HepG2 (cell line): ENCODE measurements around the gene LCE3C. TPM values are rescaled to one million over a fixed set of nuclear protein-coding genes. Genes with fewer than 3 reads are reported as not detected.

Experiments used
- ATAC-seq: fragments of 200-7000 bp; cut with Tn5 transposase; 3 replicates; pipeline ENCODE4 v1.9.1; 2020; ENCODE audit warnings: mild to moderate bottlenecking, moderate library complexity
- BruUV-seq: library from RNA; stranded (reverse); fragments of 400-500 nt; replicated peaks from 2 replicates; lab custom pipeline; 2021; lab: Mats Ljungman, UMichigan
- CTCF ChIA-PET: fragments of 300-600 bp; formaldehyde crosslinking; extraction: SDS; loops from one replicate; lab custom pipeline; 2021; ENCODE audit warnings: low total read pairs, inconsistent platforms, low intra/inter-chr PET ratio; lab: Yijun Ruan, JAX
- POLR2A ChIA-PET: fragments of 350-600 bp; sonication (Branson Sonifier 250); formaldehyde crosslinking; loops from one replicate; lab custom pipeline; 2020; ENCODE audit warnings: antibody characterized with exemption, inconsistent platforms; lab: Yijun Ruan, JAX
- DNase-seq: peaks from one replicate; pipeline ENCODE4 v3.0.0-alpha.2; 2015; ENCODE audit warnings: low spot score
- FAIRE-seq: peaks from 3 replicates; lab custom pipeline; 2011; peaks lifted over from hg19 to GRCh38; lab: Jason Lieb, UNC
- H2AFZ ChIP-seq: one replicate; pipeline ENCODE4 v1.6.1; 2011; ENCODE audit warnings: low read length, inconsistent platforms
- H3K27ac ChIP-seq: fragments of 300-600 bp; 3 replicates; pipeline ENCODE4 v1.8.0; 2011; ENCODE audit warnings: mixed run types, mild to moderate bottlenecking, mixed read lengths, low read length, inconsistent platforms; ENCODE audit not compliant: insufficient read depth; ENCODE audit errors: extremely low read length
- H3K27me3 ChIP-seq, 2 experiments: fragments of 200-600 bp in 1 of 2; 2 replicates in 1 of 2; 3 replicates in 1 of 2; pipeline versions ENCODE4 v1.6.0 to v1.8.0; 2011; ENCODE audit warnings: low read length in 2 of 2, mild to moderate bottlenecking in 2 of 2, moderate library complexity in 2 of 2, inconsistent platforms in 1 of 2; ENCODE audit not compliant: insufficient read depth in 2 of 2, control insufficient read depth in 1 of 2
- H3K36me3 ChIP-seq, 2 experiments: fragments of 200-600 bp in 1 of 2; replicated peaks in 1 of 2; 2 replicates in 1 of 2; 3 replicates in 1 of 2; pipeline versions ENCODE4 v1.5.1 to v1.8.0; 2011; ENCODE audit warnings: low read length in 2 of 2, inconsistent platforms in 1 of 2; ENCODE audit not compliant: insufficient read depth in 2 of 2, control insufficient read depth in 1 of 2
- H3K4me1 ChIP-seq: 2 replicates; pipeline ENCODE4 v1.5.1; 2012; ENCODE audit warnings: low read length, inconsistent platforms; ENCODE audit not compliant: insufficient read depth
- H3K4me2 ChIP-seq: 2 replicates; pipeline ENCODE4 v1.6.0; 2011; ENCODE audit warnings: low read depth, low read length, inconsistent platforms
- H3K4me3 ChIP-seq, 3 experiments: fragments of 200-600 bp in 1 of 3; sonication (generic), shearing (Covaris generic) in 1 of 3; replicated peaks in 1 of 3; 2 replicates each; pipeline ENCODE4 v1.5.1; 2011 to 2016; ENCODE audit warnings: low read length in 3 of 3, inconsistent platforms in 2 of 3, low read depth in 2 of 3, mild to moderate bottlenecking in 2 of 3, control low read depth in 1 of 3, mixed read lengths in 1 of 3; ENCODE audit not compliant: insufficient read depth in 1 of 3
- H3K79me2 ChIP-seq: one replicate; pipeline ENCODE4 v1.6.1; 2011; ENCODE audit warnings: low read length, inconsistent platforms; ENCODE audit not compliant: insufficient read depth
- H3K9ac ChIP-seq: 2 replicates; pipeline ENCODE4 v1.6.0; 2011; ENCODE audit warnings: mild to moderate bottlenecking, low read depth, low read length, inconsistent platforms; ENCODE audit not compliant: insufficient read depth
- H3K9me3 ChIP-seq: 2 replicates; pipeline ENCODE4 v1.5.1; 2012; ENCODE audit warnings: mild to moderate bottlenecking, low read length
- H4K20me1 ChIP-seq: 2 replicates; pipeline ENCODE4 v1.6.0; 2011; ENCODE audit warnings: inconsistent platforms, mild to moderate bottlenecking, low read length, moderate library complexity; ENCODE audit not compliant: insufficient read depth
- ETV5 ChIP-seq: IDR thresholded peaks from 2 replicates; pipeline ENCODE4 v1.6.1; 2018; ENCODE audit warnings: missing biosample characterization, missing genetic modification reagents, inconsistent platforms, borderline replicate concordance
- KDM6A ChIP-seq: IDR thresholded peaks from 2 replicates; pipeline ENCODE4 v1.6.1; 2016; ENCODE audit warnings: low read depth
- PTBP1 ChIP-seq: fragments of 200-400 bp; formaldehyde crosslinking; IDR thresholded peaks from 2 replicates; pipeline ENCODE4 v1.6.1; 2018; ENCODE audit warnings: low read length, low read depth; ENCODE audit not compliant: poor library complexity, severe bottlenecking
- RCOR2 ChIP-seq: IDR thresholded peaks from 2 replicates; pipeline ENCODE4 v1.6.1; 2016; ENCODE audit warnings: missing biosample characterization, missing genetic modification reagents
- TAF1 ChIP-seq: sonication (generic); formaldehyde crosslinking; IDR thresholded peaks from 2 replicates; pipeline ENCODE4 v1.4.0; 2020; ENCODE audit warnings: missing genetic modification reagents
- ZBTB4 ChIP-seq: sonication (generic); formaldehyde crosslinking; IDR thresholded peaks from 2 replicates; pipeline ENCODE4 v1.4.0; 2020; ENCODE audit warnings: missing genetic modification reagents, mild to moderate bottlenecking, borderline replicate concordance
- ZFY ChIP-seq: sonication (generic); formaldehyde crosslinking; IDR thresholded peaks from 2 replicates; pipeline ENCODE4 v1.4.0; 2020; ENCODE audit warnings: missing genetic modification reagents
- ZNF234 ChIP-seq: sonication (generic); formaldehyde crosslinking; conservative IDR thresholded peaks from 2 replicates; pipeline ENCODE4 v1.5.1; 2020; ENCODE audit warnings: mild to moderate bottlenecking, missing genetic modification reagents
- ZNF557 ChIP-seq: sonication (generic); formaldehyde crosslinking; IDR thresholded peaks from 2 replicates; pipeline ENCODE4 v1.4.0; 2020; ENCODE audit warnings: missing genetic modification reagents
- ZNF564 ChIP-seq: sonication (generic); formaldehyde crosslinking; IDR thresholded peaks from 2 replicates; pipeline ENCODE4 v1.8.1; 2023; ENCODE audit warnings: mild to moderate bottlenecking, missing genetic modification reagents
- ZNF609 ChIP-seq: sonication (generic); formaldehyde crosslinking; IDR thresholded peaks from 2 replicates; pipeline ENCODE4 v1.4.0; 2020; ENCODE audit warnings: mild to moderate bottlenecking, missing genetic modification reagents, borderline replicate concordance
- ZNF678 ChIP-seq: sonication (generic); formaldehyde crosslinking; IDR thresholded peaks from 2 replicates; pipeline ENCODE4 v1.4.0; 2020; ENCODE audit warnings: mild to moderate bottlenecking, missing genetic modification reagents
- ZNF710 ChIP-seq: sonication (generic); formaldehyde crosslinking; IDR thresholded peaks from 2 replicates; pipeline ENCODE4 v1.5.0; 2020; ENCODE audit warnings: mild to moderate bottlenecking, missing genetic modification reagents, borderline replicate concordance
- WGBS: methylation state at CpG from one replicate; pipeline ENCODE4 v1.1.6; 2017; ENCODE audit warnings: low lambda C conversion rate; 5-methylcytosine and 5-hydroxymethylcytosine counted together
- in situ Hi-C: cut with HindIII; loops from 2 replicates; pipeline ENCODE4 v1.10.0; 2017; ENCODE audit warnings: low pct_unique_long_range_greater_than_20kb; ENCODE audit not compliant: extremely low pct_ligation_motif_present
- intact Hi-C: fragments of 100-400 bp; cut with micrococcal nuclease; formaldehyde crosslinking; loops from one replicate; pipeline ENCODE4 v1.10.0; 2022; ENCODE audit not compliant: unreplicated experiment
- polyA plus RNA-seq, 8 experiments: library from polyadenylated mRNA; depleted of rRNA in 3 of 8; stranded (reverse) in 7 of 8; unstranded in 1 of 8; fragments of >200 nt; fragmentation: Illumina TruSeq in 4 of 8; extraction: Trizol in 4 of 8; gene quantifications; 2 replicates each; pipeline versions ENCODE4 v1.2.1 to v1.2.3, GENCODE V29; 2011 to 2016; ENCODE audit warnings: low read depth in 4 of 8, missing spikeins in 1 of 8, mixed read lengths in 1 of 8; ENCODE audit not compliant: insufficient read depth in 1 of 8
- total RNA-seq, 5 experiments: library from RNA; depleted of rRNA; stranded (reverse); fragments of >200 nt; fragmentation: Illumina TruSeq; extraction: Trizol; gene quantifications; 2 replicates each; pipeline ENCODE4 v1.2.3, GENCODE V29; 2016; ENCODE audit warnings: low read depth in 1 of 5

Gene LCE3C
- total and polyA plus RNA-seq, 2 of the 13 experiments (the other 11 are each of a cell fraction or from before 2014, with no cell fraction given), result not detected

GRCh38 chr1:152565535-152566215 is 34.4 kb upstream of the LCE3C start:
- POLR2A ChIA-PET, result no interaction called here
- no peak for TF ChIP-seq ZNF564
- no peak for TF ChIP-seq RCOR2 (CRISPR knock-in tag)
- no peak for TF ChIP-seq ETV5 (CRISPR knock-in tag)
- TF ChIP-seq KDM6A, result no peak
- TF ChIP-seq ZNF609 (CRISPR knock-in tag), result no peak
- TF ChIP-seq ZBTB4 (CRISPR knock-in tag), result no peak
- no peak for TF ChIP-seq ZNF557 (CRISPR knock-in tag)
- no peak for TF ChIP-seq TAF1 (CRISPR knock-in tag)
- no peak for TF ChIP-seq ZNF710 (CRISPR knock-in tag)
- TF ChIP-seq PTBP1, result no peak
- TF ChIP-seq ZNF678 (CRISPR knock-in tag), result no peak
- no peak for TF ChIP-seq ZNF234 (CRISPR knock-in tag)
- no peak for TF ChIP-seq ZFY (CRISPR knock-in tag)

More at GRCh38 chr1:152565535-152566215, 34.4 kb upstream of the LCE3C start:
- no peaks in the 10 kb centered on the region for H3K4me1 ChIP-seq
- H3K27ac ChIP-seq, result no peak overlapping the region
- H3K4me2 ChIP-seq, result no peak overlapping the region
- H3K79me2 ChIP-seq, result no peaks in the 10 kb centered on the region
- H3K9ac ChIP-seq, result no peak overlapping the region
- in situ Hi-C loops (loop anchor here (5.0 kb wide), 1 partner anchor 57 kb away; the partner anchor contains the start of gene LCE3A), intact Hi-C loops (no loop called here)
- DNase-seq (no peak), FAIRE-seq (no peak), ATAC-seq (no peak)
- BruUV-seq, result no TSS peak
- WGBS, result 9% methylated on average over 6 of the region's 14 CpGs
- H2AFZ ChIP-seq, result no peak overlapping the region
- no peaks in the 10 kb centered on the region for H3K27me3 ChIP-seq
- H3K4me3 ChIP-seq, result no peak overlapping the region
- H3K9me3 ChIP-seq, result no peaks in the 10 kb centered on the region
- H4K20me1 ChIP-seq, result no peaks in the 10 kb centered on the region
- no peaks in the 10 kb centered on the region for H3K36me3 ChIP-seq
- CTCF ChIA-PET, result no interaction called here
